ENCODE results near the gene SEPTIN3. TPM values are rescaled to one million over a fixed set of nuclear protein-coding genes. Genes with fewer than 3 reads are reported as not detected.

Gene SEPTIN3
- total RNA-seq, 2 donors from 2014 or later = 0.52 TPM; not detected in 1

GRCh38 chr22:42007922-42008321 is 38.7 kb downstream of the SEPTIN3 start:
- no peaks in the 10 kb centered on the region for H3K27me3 ChIP-seq
- no peaks in the 10 kb centered on the region for H3K9me3 ChIP-seq
- WGBS, 2 donors = 60 to 68% methylated on average over 4 of the region's 4 CpGs
- intact Hi-C loops (cut with DNase I) = no loop called here
- no peaks in the 10 kb centered on the region for H3K36me3 ChIP-seq (replicated peaks in 1 of 2; ENCODE audit: insufficient read depth in 1 of 2, low read depth in 2 of 2)
- DNase-seq (no peak), ATAC-seq (no peak)
- TF ChIP-seq POLR2A (IDR thresholded peaks at IDR 0.05) (no peak), CTCF (IDR thresholded peaks at IDR 0.05) (no peak)
- H3K4me1 ChIP-seq = no peaks in the 10 kb centered on the region
- no peak overlapping the region for H3K27ac ChIP-seq
- no peak overlapping the region for H3K4me3 ChIP-seq

DNA sequence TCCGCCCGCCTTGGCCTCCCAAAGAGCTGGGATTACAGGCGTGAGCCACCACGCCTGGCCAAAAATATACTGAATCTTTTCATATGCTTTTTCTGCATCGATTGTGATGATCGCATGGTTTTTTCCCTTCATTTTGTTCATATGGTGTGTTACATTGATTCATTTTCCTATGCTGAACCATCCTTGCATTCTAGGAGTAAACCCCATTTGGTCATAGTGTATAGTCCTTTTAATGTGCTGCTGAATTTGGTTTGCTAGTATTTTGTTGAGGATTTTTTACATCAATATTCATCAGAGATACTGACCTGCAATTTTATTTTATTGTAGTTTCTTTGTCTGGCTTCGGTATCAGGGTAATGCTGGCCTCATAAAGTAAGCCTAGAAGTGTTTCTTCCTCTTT is 41.5 kb downstream of the SEPTIN3 start:
- no peak for ATAC-seq
- Histone ChIP-seq H3K4me1 (no peaks in the 10 kb centered on the region), H3K27me3 (no peaks in the 10 kb centered on the region), H3K9me3 (no peaks in the 10 kb centered on the region), H3K4me3 (no peak overlapping the region), H3K27ac (no peak overlapping the region), H3K36me3 (replicated peaks in 1 of 2; ENCODE audit: insufficient read depth in 1 of 2, low read depth in 2 of 2) (no peaks in the 10 kb centered on the region)
- 79 to 82% methylated on average over 7 of the region's 7 CpGs for whole genome bisulfite sequencing, 2 donors
- no peak for TF ChIP-seq CTCF (IDR thresholded peaks at IDR 0.05)
- no peak for TF ChIP-seq POLR2A (IDR thresholded peaks at IDR 0.05)
- no peak for DNase-seq
- intact Hi-C loops (cut with DNase I) = no loop called here

GRCh38 chr22:42013385-42013784 is 44.1 kb downstream of the SEPTIN3 start:
- Histone ChIP-seq H3K4me3 (no peak overlapping the region), H3K27ac (no peak overlapping the region), H3K36me3 (replicated peaks in 1 of 2; ENCODE audit: insufficient read depth in 1 of 2, low read depth in 2 of 2) (no peaks in the 10 kb centered on the region), H3K4me1 (no peaks in the 10 kb centered on the region), H3K9me3 (no peaks in the 10 kb centered on the region), H3K27me3 (no peaks in the 10 kb centered on the region)
- ATAC-seq (no peak), DNase-seq (no peak)
- TF ChIP-seq POLR2A (IDR thresholded peaks at IDR 0.05) (no peak), CTCF (IDR thresholded peaks at IDR 0.05) (no peak)
- intact Hi-C loops (cut with DNase I) = no loop called here
- 60 to 71% methylated on average over 4 of the region's 4 CpGs for WGBS, 2 donors

- H3K27me3 ChIP-seq = no peaks in the 10 kb centered on the region
- H3K9me3 ChIP-seq = no peaks in the 10 kb centered on the region
- DNase-seq (no peak), ATAC-seq (no peak)
- WGBS, 2 donors = 53 to 66% methylated on average over 8 to 10 of the region's 10 CpGs
- H3K27ac ChIP-seq = no peak overlapping the region
- TF ChIP-seq POLR2A (IDR thresholded peaks at IDR 0.05) (no peak), CTCF (IDR thresholded peaks at IDR 0.05) (no peak)
- H3K4me1 ChIP-seq = no peaks in the 10 kb centered on the region
- no peaks in the 10 kb centered on the region for H3K36me3 ChIP-seq (replicated peaks in 1 of 2; ENCODE audit: insufficient read depth in 1 of 2, low read depth in 2 of 2)
- no peak overlapping the region for H3K4me3 ChIP-seq
- intact Hi-C loops (cut with DNase I) = no loop called here
Measured at GRCh38 chr22:42016111-42016510, 46.9 kb downstream of the SEPTIN3 start.

DNA sequence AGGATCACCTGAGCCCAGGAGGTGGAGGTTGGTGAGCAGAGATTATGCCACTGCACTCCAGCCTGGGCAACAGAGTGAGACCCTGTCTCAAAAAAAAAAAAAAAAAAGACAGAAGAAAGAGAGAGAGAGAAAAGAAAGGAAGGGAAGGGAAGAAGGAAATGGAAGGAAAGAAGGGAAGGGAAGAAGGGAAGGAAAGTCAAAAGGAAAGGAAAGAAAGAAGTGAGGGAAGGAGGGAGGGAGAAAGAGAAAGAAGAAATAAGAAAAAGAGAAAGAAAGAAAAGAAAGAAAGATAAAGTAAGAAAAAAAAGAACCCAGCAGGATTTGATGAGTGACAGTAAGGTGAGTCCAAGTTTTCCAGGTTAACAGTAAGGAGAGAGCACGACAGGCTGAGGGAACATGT is 49.0 kb downstream of the SEPTIN3 start:
- H3K4me3 ChIP-seq = no peak overlapping the region
- WGBS, 2 donors = 70 to 91% methylated on average over 1 of the region's 1 CpG
- H3K27ac ChIP-seq = no peak overlapping the region
- no peaks in the 10 kb centered on the region for H3K4me1 ChIP-seq
- H3K27me3 ChIP-seq = no peaks in the 10 kb centered on the region
- ATAC-seq = no peak
- no peaks in the 10 kb centered on the region for H3K9me3 ChIP-seq
- intact Hi-C loops (cut with DNase I) = no loop called here
- no peaks in the 10 kb centered on the region for H3K36me3 ChIP-seq (replicated peaks in 1 of 2; ENCODE audit: insufficient read depth in 1 of 2, low read depth in 2 of 2)
- no peak for DNase-seq
- TF ChIP-seq CTCF (IDR thresholded peaks at IDR 0.05) (no peak), POLR2A (IDR thresholded peaks at IDR 0.05) (no peak)

Other genes with a start within 250 kb of the SEPTIN3 start
- gene CCDC134, start 168.8 kb upstream of the SEPTIN3 start, total RNA-seq = 10 to 100 TPM in 1 of 2 donors, 1 to 10 TPM in 1; 3.1 to 13.5 TPM
- gene SREBF2, start 136.3 kb upstream of the SEPTIN3 start, total RNA-seq = 10 to 100 TPM; 40.2 to 68.6 TPM
- not detected for gene SHISA8, start 54.4 kb upstream of the SEPTIN3 start, total RNA-seq
- not detected for gene TNFRSF13C, start 42.6 kb upstream of the SEPTIN3 start, total RNA-seq
- gene CENPM, start 22.3 kb upstream of the SEPTIN3 start, total RNA-seq = not detected
- 10 to 100 TPM in 1 of 2 donors, 1 to 10 TPM in 1; 5.2 to 11.2 TPM for gene WBP2NL, start 29.3 kb downstream of the SEPTIN3 start, total RNA-seq
- gene NAGA, start 101.4 kb downstream of the SEPTIN3 start, total RNA-seq = 10 to 100 TPM in 1 of 2 donors, 1 to 10 TPM in 1; 8.2 to 11.2 TPM
- 10 to 100 TPM in 1 of 2 donors, 1 to 10 TPM in 1; 9.2 to 12.2 TPM for gene PHETA2, start 104.8 kb downstream of the SEPTIN3 start, total RNA-seq
- 10 to 100 TPM; 13.8 to 14.8 TPM for gene SMDT1, start 110.3 kb downstream of the SEPTIN3 start, total RNA-seq
- gene NDUFA6, start 121.3 kb downstream of the SEPTIN3 start, total RNA-seq = 10 to 100 TPM; 18.9 to 30.3 TPM
- 1 to 10 TPM in 1 of 2 donors, under 1 TPM in 1; 0.52 to 2.0 TPM for gene CYP2D6, start 161.4 kb downstream of the SEPTIN3 start, total RNA-seq

All from body of pancreas (tissue), 4 donors.